ENCODE data around the gene RAB25.
"Not testable (repeated sequence)": the region's sequence is repeated elsewhere in the genome, so short reads cannot be mapped to it uniquely, and the experiment has no call there.

The RAB25 gene

DNA sequence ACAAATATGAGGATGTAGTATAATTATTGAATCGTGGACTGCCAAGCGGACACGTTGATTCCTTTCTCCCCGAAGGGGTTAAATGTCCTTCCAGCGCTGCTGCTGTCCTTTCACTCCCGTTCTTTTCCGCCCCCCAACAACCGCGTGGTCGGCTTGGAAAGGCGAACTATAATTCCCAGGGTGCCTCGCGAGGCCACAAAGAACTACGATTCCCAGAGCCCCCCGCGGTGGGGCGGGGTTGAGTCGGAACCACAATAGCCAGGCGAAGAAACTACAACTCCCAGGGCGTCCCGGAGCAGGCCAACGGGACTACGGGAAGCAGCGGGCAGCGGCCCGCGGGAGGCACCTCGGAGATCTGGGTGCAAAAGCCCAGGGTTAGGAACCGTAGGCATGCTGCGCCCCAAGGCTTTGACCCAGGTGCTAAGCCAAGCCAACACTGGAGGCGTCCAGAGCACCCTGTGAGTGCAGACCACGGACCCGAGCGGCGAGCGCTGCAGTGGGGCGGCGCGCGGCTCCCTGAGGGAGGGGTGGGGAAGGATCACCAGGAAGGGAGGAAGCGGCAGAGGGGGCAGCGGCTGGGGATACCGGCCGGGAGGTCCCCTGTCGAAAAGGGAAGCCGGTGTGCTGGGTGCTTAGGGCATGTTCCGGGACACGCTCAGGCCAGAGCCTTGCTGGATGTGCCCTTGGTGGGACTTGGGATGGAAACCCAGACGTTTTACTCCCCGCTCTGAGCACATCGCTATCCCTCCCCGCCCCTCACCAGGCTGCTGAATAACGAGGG is 6.3 kb upstream of the RAB25 start, which contains the start of gene LAMTOR2:
Gene LAMTOR2, plus strand, starts transcription at position 283 of the 781 bp plus-strand sequence. Its CDS starts 108 bp downstream, at position 391.
- peak; percentile 97 for DNase-seq (ENCODE audit: low read depth, low spot score)

DNA sequence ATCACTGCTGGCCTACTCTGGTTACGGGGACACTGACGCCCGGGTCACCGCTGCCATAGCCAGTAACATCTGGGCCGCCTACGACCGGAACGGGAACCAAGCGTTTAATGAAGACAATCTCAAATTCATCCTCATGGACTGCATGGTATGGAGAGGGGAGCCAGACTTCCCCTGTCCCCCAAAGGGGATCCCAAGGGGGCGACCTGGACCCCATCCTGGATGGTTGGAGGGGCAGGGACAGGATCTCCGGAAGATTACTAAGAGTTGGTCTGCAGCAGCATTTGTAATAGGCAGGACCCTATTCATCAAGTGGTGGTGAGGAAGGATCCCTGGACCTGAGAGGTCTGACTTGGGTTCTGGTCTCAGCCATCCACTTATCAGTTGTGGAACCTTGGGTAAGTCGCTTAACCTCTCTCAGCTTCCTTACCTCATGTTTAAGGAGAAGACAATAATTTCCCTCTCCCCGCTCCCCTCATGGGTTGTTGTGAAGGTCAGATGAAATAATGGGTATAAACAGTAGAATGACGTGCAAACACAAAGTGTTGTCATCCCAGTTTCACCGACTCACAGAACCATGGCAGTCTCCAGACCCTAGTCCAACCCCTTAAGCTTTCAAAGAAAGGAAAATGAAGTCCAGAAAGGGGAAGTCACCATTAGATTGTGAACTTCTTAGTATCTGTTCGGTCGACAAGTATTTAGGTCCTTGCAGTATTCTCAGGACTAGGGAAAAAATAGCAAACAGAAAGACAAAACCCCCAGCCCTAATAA is 5.5 kb upstream of the RAB25 start:
- DNase-seq (ENCODE audit: low read depth, low spot score): no peak

DNA sequence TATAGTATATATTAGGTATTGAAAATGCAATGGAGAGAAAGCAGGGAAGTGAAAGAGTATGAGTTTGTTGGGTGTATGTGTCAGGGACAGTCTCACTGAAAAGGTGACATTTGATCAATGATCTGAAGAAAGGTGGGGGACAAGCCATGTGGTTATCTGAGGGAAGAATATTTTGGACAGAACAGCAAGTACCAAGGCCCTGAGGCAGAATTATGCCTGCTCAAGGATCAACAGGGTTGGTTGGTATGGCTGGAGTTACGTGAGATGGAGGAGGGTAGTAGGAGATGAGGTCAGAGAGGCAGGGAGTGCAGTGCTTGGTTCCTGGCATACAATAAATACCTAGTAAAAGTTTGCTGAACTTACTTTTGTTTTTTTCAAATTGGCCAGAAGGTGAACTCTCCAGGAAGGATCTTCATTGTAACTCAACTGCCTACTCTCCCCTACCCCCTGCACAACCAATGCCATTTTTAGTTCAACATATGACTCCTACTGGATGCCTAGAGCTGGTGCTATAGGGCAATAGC is 4.6 kb upstream of the RAB25 start:
- no peak for DNase-seq (ENCODE audit: low read depth, low spot score)

DNA sequence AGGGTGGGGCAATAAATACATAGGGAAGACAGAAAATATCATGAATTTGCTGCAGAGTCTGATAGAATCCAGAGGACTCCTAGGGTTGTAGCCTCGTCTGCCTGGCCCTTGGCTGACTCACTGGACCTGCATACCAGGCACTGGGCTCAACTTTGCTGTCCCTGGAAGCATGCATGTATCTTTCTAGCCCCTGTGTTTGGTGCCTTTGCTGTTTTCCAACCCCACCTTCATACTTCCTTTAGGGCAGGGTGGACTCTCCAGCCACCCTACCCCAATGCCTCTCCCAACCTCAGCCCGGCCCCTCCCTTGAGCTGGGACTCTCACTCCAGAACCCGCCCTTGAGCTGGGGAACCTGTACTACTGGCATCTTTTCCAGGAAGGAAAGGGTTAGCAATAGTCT is 1.2 kb downstream of the RAB25 start:
- no peak for DNase-seq (ENCODE audit: low read depth, low spot score)

DNA sequence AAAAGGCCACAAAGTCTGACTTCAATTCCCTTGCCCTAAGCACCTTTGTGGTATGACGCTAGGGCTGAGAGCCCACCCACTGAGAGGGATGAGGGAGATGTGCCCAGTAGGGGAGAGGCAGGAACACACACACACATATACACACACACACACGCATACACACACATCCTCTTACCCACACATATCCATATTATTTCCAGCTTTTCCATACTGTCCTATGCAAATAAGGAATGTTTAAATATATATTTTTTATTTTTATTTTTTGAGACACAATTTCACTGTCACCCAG is 3.0 kb downstream of the RAB25 start:
- DNase-seq (ENCODE audit: low read depth, low spot score): no peak

DNA sequence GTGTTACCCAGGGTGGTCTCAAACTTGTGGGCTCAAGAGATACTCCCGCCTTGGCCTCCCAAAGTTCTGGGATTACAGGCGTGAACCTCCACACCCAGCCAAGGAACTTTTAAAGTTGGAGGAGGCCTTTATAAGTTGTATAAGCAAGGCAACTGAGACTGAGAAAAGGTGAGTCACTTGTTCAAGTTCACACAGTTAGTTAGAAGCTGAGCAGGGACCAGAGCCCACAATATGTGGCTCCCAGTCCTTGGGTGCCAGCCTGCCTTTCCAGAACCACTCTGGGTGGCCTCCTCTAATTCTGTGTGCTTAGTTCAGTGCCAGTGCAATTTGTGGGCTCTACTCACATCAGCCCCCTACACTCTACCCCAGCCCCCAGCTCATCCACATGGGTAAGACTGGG is 3.7 kb downstream of the RAB25 start:
- DNase-seq (ENCODE audit: low read depth, low spot score): no peak

DNA sequence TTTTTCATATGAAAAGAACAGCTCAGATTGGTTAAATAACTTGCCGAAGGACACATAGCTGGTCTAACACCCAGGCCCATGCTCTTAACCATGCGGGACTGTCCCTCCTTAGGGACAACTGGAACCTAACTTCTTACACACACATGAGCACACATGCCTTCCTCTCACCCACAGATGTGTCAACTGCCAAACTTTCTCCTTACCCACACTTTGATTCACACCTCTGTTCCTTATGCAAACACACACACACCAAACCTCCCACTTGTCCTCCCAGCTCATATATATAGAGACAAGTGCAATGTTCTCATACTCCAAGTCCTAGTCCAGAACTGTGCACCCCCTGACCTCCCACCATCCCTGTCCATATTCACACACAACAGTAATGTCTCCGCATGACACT is 4.3 kb downstream of the RAB25 start:
- no peak for DNase-seq (ENCODE audit: low read depth, low spot score)

DNA sequence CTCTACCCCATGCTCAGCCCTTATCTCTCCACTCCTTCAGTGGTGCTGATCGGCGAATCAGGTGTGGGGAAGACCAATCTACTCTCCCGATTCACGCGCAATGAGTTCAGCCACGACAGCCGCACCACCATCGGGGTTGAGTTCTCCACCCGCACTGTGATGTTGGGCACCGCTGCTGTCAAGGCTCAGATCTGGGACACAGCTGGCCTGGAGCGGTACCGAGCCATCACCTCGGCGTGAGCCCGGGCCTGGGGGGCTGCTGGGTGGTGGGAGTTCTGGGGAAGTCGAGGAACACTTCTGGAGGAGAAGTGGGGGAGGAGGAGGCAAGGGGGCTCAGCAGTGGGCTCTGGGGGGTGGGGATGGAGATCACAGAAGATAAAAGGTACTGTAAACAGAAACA is 4.9 kb downstream of the RAB25 start:
- no peak for DNase-seq (ENCODE audit: low read depth, low spot score)

DNA sequence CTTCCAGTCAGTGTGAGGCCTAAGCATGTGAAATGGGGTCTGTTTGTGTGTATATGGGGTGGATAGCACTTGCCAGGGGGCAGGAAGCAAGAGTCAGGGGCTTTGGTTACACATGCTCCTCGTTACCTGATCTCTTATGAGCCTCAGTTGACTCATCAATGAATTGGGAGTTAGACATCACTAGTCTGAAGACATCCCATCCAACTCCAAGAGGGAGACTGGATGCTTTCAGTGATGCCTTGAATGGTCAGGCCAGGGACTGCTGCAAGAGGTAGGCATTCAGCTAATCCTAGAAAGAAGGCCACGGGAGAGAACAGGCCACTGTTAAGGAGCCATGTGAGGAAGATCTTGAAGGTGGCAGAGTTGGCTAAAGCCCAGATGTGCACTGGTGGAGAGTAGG is 6.3 kb downstream of the RAB25 start:
- DNase-seq (ENCODE audit: low read depth, low spot score): no peak

DNA sequence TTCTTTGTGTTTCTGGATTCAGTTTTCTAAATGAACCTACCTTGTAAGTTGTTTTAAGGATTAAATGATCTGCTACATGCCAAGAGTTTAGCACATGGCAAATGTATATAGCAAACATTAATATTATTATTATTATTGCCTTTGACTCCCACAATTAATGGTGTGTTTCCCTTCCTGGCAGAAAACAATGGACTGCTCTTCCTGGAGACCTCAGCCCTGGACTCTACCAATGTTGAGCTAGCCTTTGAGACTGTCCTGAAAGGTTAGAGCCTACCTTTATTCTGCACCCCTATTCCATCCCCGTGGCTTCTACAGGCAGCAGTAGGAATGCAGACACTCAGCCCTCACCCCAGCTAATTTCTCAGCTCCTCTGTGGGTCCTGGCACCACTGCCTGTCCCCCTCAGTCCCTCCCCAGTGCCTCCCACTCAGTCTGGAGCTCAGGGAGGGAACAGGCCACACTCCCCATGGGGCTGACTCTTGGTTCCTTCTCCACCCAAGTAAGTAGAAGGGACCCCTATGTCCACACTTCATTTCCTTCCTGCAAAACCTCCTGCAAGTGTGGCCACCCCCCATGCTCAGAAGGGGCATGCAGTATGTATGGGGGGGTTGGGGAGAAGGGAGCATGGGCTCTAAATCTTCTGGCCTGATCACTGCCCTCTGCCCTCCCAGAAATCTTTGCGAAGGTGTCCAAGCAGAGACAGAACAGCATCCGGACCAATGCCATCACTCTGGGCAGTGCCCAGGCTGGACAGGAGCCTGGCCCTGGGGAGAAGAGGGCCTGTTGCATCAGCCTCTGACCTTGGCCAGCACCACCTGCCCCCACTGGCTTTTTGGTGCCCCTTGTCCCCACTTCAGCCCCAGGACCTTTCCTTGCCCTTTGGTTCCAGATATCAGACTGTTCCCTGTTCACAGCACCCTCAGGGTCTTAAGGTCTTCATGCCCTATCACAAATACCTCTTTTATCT is 8.8 kb downstream of the RAB25 start:
- DNase-seq (ENCODE audit: low read depth, low spot score): no peak

DNA sequence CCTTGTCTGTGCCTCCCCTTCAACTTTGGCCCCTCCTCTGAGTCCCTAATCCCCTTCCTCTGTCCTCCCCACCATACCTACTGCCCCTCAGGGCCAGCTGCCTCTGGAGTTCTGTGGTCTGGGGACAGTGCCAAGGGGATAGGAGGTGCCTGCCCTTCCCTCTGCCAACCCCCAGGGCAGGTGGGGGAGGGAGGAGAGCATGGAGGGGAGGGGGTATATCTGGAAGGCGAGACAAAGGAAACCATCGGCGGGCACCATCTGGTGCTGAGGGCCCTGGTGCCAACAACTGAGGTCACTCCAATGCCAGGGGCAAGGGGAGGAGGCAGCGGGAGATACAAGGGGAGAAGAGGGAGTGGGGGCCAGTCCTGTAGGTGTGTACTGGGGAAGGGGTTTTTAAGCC is 9.6 kb downstream of the RAB25 start:
- DNase-seq (ENCODE audit: low read depth, low spot score): no peak

DNA sequence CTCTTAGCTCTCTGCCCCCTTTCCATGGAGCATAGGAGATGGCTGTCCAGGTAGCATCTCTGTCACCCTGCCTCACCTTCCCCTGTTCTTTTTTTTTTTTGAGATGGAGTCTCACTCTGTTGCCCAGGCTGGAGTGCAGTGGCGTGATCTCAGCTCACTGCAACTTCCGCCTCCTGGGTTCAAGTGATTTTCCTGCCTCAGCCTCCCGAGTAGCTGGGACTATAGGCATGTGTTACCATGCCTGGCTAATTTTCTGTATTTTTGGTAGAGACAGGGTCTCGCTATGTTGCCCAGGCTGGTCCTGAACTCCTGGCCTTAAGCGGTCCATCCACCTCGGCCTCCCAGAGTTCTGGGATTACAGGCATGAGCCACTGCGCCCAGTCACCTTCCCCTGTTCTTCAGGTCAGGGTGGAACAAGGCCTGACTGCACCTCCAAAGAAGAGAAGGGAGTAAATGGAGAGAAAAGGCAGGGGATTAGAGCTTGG is 10.4 kb downstream of the RAB25 start:
- not testable (repeated sequence) for DNase-seq (ENCODE audit: low read depth, low spot score)

DNA sequence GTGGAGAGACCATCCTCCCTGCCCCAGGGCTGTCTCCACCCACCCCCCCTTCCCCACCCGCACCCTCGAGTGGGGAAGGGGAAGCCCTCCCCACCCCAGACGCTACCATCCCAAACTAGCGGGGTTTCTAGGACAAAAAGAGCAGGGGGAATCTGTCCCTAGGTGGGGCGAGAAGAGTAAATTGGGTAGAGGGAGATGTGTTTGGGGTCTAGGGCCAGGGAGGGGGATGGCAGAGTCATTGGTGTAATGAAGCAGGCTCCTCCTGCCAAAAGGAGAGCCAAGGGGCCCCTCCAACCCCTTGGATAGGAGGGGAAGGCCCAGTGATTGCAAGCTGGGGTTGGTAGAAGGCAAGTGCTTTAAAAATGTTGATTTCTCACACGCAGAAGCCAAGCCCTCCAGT is 11.3 kb downstream of the RAB25 start:
- no peak for DNase-seq (ENCODE audit: low read depth, low spot score)

DNA sequence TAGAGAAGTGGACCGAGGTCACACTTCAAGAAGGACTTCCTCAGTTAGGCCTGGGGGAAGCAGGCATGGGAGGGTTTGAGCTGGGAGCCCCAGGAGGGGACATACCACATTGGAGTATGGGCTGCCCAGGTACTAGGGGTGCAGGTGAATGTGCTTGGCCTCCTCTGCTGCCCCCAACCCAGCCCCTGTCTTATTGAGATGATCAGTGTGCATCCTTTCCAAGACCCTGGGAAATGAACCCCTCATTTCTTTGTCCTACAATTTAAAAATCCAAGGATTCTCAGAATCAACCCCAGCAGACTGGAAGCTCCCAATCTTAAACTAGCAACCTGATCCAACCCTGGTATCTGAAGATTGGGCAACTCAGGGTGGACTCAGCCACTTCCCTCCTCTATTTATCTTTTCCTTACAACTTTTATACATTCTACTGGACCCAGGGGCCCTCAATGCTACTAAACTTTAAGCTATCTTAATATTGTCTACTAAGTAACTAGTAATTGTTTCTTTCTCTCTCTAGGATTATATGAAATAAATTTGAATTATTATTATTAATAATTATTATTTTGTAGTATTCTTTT is 12.2 kb downstream of the RAB25 start:
- no peak for DNase-seq (ENCODE audit: low read depth, low spot score)

DNA sequence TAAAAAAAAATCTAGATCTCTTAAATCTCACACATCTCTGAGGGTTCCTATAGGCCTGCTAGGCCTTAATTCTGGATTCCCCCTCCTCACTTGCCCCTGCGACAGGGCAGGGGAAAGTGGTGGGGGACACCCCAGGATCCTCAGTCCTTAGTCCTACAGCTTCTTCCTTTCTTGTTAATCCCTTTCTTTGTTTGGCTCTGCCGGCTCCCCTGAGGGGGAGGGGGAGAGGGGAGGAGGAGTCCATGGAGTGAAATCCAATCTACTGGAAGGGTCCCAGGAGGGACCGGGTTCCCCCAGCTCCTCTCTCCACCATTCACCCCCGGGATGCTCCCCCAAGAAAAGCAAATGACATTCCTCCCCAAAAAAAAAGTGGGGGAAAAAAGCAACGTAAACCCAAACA is 12.8 kb downstream of the RAB25 start:
- no peak for DNase-seq (ENCODE audit: low read depth, low spot score)

DNA sequence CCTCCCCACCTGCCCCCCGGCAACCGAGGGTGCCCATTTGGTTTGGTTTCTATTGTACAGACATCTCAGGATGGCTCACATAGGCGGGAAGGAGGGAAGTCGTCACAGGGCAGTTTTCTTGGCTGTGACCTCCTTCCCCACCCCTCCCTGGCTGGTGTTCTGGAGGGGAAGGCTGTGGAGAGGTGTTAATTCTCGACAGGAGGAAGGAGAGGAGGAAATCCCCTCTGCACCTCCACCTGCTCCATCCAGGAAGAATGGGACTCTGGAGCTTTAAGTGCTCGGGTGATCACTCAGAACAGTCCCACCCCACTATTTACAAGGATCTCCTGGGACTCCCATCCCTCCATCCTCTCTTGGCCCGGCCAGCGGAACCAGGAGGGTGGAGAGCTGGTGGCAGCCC is 13.7 kb downstream of the RAB25 start:
- DNase-seq (ENCODE audit: low read depth, low spot score): no peak

DNA sequence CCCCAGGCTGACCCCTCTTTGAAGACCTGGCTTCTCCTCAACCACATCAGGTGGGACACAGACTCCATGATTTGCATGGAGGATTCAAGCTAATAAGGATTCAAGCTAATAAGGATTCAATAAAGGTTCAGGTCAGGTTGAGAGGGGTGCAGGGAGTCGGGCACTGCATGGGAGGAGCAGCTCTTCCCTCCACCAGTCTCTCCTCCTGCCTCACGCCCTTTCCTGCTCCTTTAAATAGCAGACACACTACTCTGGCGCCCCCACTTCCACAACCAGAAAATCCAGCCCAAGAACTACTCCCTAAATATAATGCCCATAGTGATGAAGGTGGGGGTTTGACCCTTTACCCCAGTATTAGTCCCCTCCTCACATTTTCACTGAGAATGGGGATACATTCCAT is 14.2 kb downstream of the RAB25 start:
- DNase-seq (ENCODE audit: low read depth, low spot score): no peak

DNA sequence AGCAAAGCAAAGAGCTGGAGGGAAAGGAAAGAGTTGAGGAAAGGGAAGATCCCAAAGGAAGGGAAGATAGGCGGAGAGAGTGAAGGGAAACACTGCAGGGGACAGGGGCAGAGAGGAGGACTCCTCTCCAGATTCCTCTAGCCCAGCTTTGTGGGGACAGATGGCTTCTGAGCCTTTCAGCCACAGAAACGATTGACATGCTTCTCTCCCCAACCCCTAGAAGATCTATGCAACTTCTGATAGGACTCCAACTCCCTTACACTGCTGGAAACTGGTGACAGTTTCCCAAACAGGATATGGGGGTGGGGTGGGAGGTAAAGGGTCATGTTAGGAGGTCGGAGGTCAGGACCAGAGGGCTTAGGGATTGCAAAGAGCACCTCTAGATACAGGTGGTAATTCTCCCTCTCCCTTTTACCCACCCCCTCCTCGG is 14.8 kb downstream of the RAB25 start:
- DNase-seq (ENCODE audit: low read depth, low spot score): no peak

DNA sequence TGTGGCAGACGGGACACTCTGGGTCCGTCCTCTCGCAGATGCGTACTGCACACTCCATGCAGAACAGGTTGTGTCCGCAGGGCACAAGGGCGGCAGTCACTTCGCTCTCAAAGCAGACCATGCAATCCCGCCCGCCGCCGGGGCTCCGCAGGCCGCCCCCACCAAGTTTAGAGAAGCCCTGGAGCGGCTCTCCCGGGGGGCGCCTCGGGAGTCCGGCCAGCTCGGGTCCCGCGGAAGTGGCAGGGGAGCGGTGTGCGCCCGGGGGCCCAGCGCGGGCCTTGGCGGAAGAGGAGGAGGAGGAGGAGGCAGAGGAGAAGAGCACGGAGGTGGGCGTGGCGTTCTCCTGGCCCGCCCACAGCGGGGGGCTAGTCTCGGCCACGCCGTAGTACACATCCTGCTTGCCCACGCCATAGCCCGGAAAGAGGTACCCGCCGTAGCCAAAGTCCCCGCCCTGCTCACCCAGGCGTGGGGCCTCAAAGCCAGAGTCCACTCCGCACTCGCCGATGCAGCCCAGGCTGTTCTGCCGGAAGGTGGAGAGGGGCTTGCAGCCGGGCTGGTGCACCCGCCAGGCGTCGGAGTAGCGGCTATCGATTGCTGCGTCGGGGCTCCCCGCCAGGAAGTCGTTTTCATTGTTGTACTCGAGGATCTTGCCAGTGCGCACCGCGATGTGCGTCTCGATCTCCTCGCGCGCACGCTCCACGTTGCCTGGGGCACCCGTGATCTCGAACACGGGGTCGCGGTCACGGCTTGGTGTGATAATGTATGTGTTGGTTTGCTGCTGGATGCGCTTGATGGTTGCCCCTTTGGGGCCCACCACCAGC is 15.9 kb downstream of the RAB25 start:
- no peak for DNase-seq (ENCODE audit: low read depth, low spot score)

DNA sequence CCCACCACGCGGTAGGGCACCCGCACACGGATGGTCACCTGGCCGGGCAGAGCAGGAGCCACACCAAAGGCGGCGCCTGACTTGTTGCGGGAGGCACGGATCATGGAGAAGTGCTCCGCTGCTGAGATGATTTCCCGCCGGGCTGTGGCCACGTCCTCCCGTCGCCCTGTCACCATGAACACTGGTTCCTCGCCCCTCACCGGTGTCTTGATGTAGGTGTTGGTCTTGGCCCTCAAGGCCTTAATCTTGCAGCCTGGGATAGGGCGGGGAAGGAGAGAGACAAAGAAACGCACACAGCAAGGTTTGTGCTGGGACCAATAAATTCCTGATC is 16.4 kb downstream of the RAB25 start:
- DNase-seq (ENCODE audit: low read depth, low spot score): no peak

DNA sequence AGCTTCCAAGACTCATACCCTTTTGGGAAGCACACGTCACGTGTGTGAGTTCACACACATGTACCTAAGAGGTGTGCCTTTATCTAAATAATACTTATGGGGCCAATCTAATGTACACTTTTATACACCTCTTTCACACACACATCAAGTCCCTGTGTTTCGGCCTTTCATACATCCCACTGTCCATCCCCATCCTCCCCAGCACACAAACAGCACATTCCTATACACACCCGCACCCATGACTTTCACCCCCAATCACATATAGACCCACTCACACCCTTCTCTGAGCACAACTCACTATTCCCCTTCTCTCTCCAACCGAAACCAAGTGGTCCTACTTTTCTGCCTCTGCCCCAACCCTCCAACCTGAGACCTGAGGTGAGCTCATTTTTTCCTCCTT is 17.8 kb downstream of the RAB25 start:
- DNase-seq (ENCODE audit: low read depth, low spot score): no peak

Measured in activated CD4-positive, CD25-positive, alpha-beta regulatory T cell treated with anti-CD3 and anti-CD28 coated beads, Interleukin-2, amount 50 U/mL, for 16 hours (primary cell).